ENCODE data around the gene VPREB3.

VPREB3 gene

GRCh38 chr22:23722724-23723123 is 31.5 kb downstream of the VPREB3 start:
- in situ Hi-C loops (cut with HindIII; ENCODE audit: low pct_unique_long_range_greater_than_20kb, low sequenced_read_pairs): no loop called here
- no peak for DNase-seq (ENCODE audit: low read depth in 1 of 2, low spot score in 1 of 2)
- TF ChIP-seq JUND (IDR thresholded peaks at IDR 0.05; ENCODE audit: low read depth): no peak

GRCh38 chr22:23722160-23722559 is 32.1 kb downstream of the VPREB3 start:
- no peak for TF ChIP-seq JUND (IDR thresholded peaks at IDR 0.05; ENCODE audit: low read depth)
- in situ Hi-C loops (cut with HindIII; ENCODE audit: low pct_unique_long_range_greater_than_20kb, low sequenced_read_pairs): no loop called here
- DNase-seq (ENCODE audit: low read depth in 1 of 2, low spot score in 1 of 2): no peak

GRCh38 chr22:23720855-23721254 is 33.4 kb downstream of the VPREB3 start:
- in situ Hi-C loops (cut with HindIII; ENCODE audit: low pct_unique_long_range_greater_than_20kb, low sequenced_read_pairs): no loop called here
- no peak for TF ChIP-seq JUND (IDR thresholded peaks at IDR 0.05; ENCODE audit: low read depth)
- DNase-seq (ENCODE audit: low read depth in 1 of 2, low spot score in 1 of 2): no peak

- in situ Hi-C loops (cut with HindIII; ENCODE audit: low pct_unique_long_range_greater_than_20kb, low sequenced_read_pairs): no loop called here
- TF ChIP-seq JUND (IDR thresholded peaks at IDR 0.05; ENCODE audit: low read depth): no peak
- peak in 1 of 2 experiments; percentile 39 for DNase-seq (ENCODE audit: low read depth in 1 of 2, low spot score in 1 of 2)
Observed at GRCh38 chr22:23718371-23719165, 35.7 kb downstream of the VPREB3 start.

GRCh38 chr22:23716811-23717801 is 37.1 kb downstream of the VPREB3 start:
- peak; percentile 75 to 87 for DNase-seq (ENCODE audit: low read depth in 1 of 2, low spot score in 1 of 2)
- in situ Hi-C loops (cut with HindIII; ENCODE audit: low pct_unique_long_range_greater_than_20kb, low sequenced_read_pairs): no loop called here
- no peak for TF ChIP-seq JUND (IDR thresholded peaks at IDR 0.05; ENCODE audit: low read depth)

- in situ Hi-C loops (cut with HindIII; ENCODE audit: low pct_unique_long_range_greater_than_20kb, low sequenced_read_pairs): no loop called here
- TF ChIP-seq JUND (IDR thresholded peaks at IDR 0.05; ENCODE audit: low read depth): no peak
- DNase-seq (ENCODE audit: low read depth in 1 of 2, low spot score in 1 of 2): no peak
Observed at GRCh38 chr22:23715806-23716375, 38.3 kb downstream of the VPREB3 start.

GRCh38 chr22:23714596-23715578 is 39.3 kb downstream of the VPREB3 start:
- in situ Hi-C loops (cut with HindIII; ENCODE audit: low pct_unique_long_range_greater_than_20kb, low sequenced_read_pairs): no loop called here
- DNase-seq (ENCODE audit: low read depth in 1 of 2, low spot score in 1 of 2): no peak
- no peak for TF ChIP-seq JUND (IDR thresholded peaks at IDR 0.05; ENCODE audit: low read depth)

GRCh38 chr22:23713696-23714595 is 40.3 kb downstream of the VPREB3 start:
- no peak for DNase-seq (ENCODE audit: low read depth in 1 of 2, low spot score in 1 of 2)
- in situ Hi-C loops (cut with HindIII; ENCODE audit: low pct_unique_long_range_greater_than_20kb, low sequenced_read_pairs): no loop called here
- TF ChIP-seq JUND (IDR thresholded peaks at IDR 0.05; ENCODE audit: low read depth): no peak

- in situ Hi-C loops (cut with HindIII; ENCODE audit: low pct_unique_long_range_greater_than_20kb, low sequenced_read_pairs): no loop called here
- TF ChIP-seq JUND (IDR thresholded peaks at IDR 0.05; ENCODE audit: low read depth): no peak
- DNase-seq (ENCODE audit: low read depth in 1 of 2, low spot score in 1 of 2): no peak
Observed at GRCh38 chr22:23712256-23712655, 42.0 kb downstream of the VPREB3 start.

GRCh38 chr22:23709107-23709506 is 45.1 kb downstream of the VPREB3 start:
- in situ Hi-C loops (cut with HindIII; ENCODE audit: low pct_unique_long_range_greater_than_20kb, low sequenced_read_pairs): no loop called here
- no peak for DNase-seq (ENCODE audit: low read depth in 1 of 2, low spot score in 1 of 2)
- no peak for TF ChIP-seq JUND (IDR thresholded peaks at IDR 0.05; ENCODE audit: low read depth)

GRCh38 chr22:23708270-23708669 is 46.0 kb downstream of the VPREB3 start:
- in situ Hi-C loops (cut with HindIII; ENCODE audit: low pct_unique_long_range_greater_than_20kb, low sequenced_read_pairs): no loop called here
- DNase-seq (ENCODE audit: low read depth in 1 of 2, low spot score in 1 of 2): no peak
- TF ChIP-seq JUND (IDR thresholded peaks at IDR 0.05; ENCODE audit: low read depth): no peak
